ENCODE results near the gene SLC15A3.

SLC15A3 gene

GRCh38 chr11:60928563-60929001 lies 23.4 kb downstream of the SLC15A3 start:
- Histone ChIP-seq H3K9ac (ENCODE audit: low read depth, low read length, poor library complexity) (no peak overlapping the region), H3K18ac (ENCODE audit: low read length) (no peak overlapping the region), H2AK5ac (ENCODE audit: low read depth, low read length) (no peak overlapping the region), H2BK12ac (ENCODE audit: low read length) (no peak overlapping the region), H3K23ac (ENCODE audit: low read depth, low read length, poor library complexity) (no peak overlapping the region), H3K4me2 (ENCODE audit: insufficient read depth, low read length, poor library complexity, severe bottlenecking) (no peak overlapping the region), H3K4ac (ENCODE audit: low read length) (no peak overlapping the region), H4K8ac (ENCODE audit: low read depth, low read length) (no peak overlapping the region), H3K27me3 (ENCODE audit: control insufficient read depth in 3 of 3, insufficient read depth in 3 of 3, low read depth in 1 of 3, low read length in 3 of 3) (no peaks in the 10 kb centered on the region), H2BK120ac (ENCODE audit: low read depth, low read length) (no peak overlapping the region), H4K91ac (ENCODE audit: low read depth, low read length, poor library complexity) (no peak overlapping the region), H2AFZ (ENCODE audit: low read length) (no peak overlapping the region), H3K27ac (replicated peaks; ENCODE audit: low read length) (no peak overlapping the region), H2BK15ac (ENCODE audit: low read length) (no peak overlapping the region), H3K9me3 (replicated peaks in 1 of 2; ENCODE audit: control insufficient read depth in 2 of 2, insufficient read depth in 1 of 2, low read depth in 1 of 2, low read length in 2 of 2) (no peaks in the 10 kb centered on the region), H3K14ac (ENCODE audit: low read length) (no peak overlapping the region), H3K36me3 (replicated peaks in 1 of 2; ENCODE audit: control insufficient read depth in 2 of 2, insufficient read depth in 2 of 2, low read length in 2 of 2) (peaks cover 51 to 74% of the 10 kb centered on the region in 2 donors), H3K79me1 (ENCODE audit: low read depth, low read length) (peaks cover 11% of the 10 kb centered on the region), H2BK5ac (ENCODE audit: low read length) (no peak overlapping the region), H3K4me3 (ENCODE audit: low read length in 2 of 2) (no peak overlapping the region), H3K4me1 (ENCODE audit: control insufficient read depth in 2 of 2, insufficient read depth in 1 of 2, low read depth in 1 of 2, low read length in 2 of 2) (peaks cover 14 to 19% of the 10 kb centered on the region in 2 donors)
- no CpG with 5 or more reads among the region's 20 CpGs for WGBS, 2 donors (ENCODE audit: extremely low coverage in 2 of 2, insufficient read length in 2 of 2, insufficient replicate concordance in 1 of 2)
- no peak for DNase-seq (ENCODE audit: low spot score)

- Histone ChIP-seq H3K14ac (ENCODE audit: low read length) (no peak overlapping the region), H2AFZ (ENCODE audit: low read length) (no peak overlapping the region), H3K4me2 (ENCODE audit: insufficient read depth, low read length, poor library complexity, severe bottlenecking) (no peak overlapping the region), H2BK12ac (ENCODE audit: low read length) (no peak overlapping the region), H2BK5ac (ENCODE audit: low read length) (no peak overlapping the region), H3K23ac (ENCODE audit: low read depth, low read length, poor library complexity) (no peak overlapping the region), H3K36me3 (replicated peaks in 1 of 2; ENCODE audit: control insufficient read depth in 2 of 2, insufficient read depth in 2 of 2, low read length in 2 of 2) (peaks cover 50 to 73% of the 10 kb centered on the region in 2 donors), H3K4me3 (ENCODE audit: low read length in 2 of 2) (no peak overlapping the region), H2BK120ac (ENCODE audit: low read depth, low read length) (no peak overlapping the region), H3K27ac (replicated peaks; ENCODE audit: low read length) (no peak overlapping the region), H3K27me3 (ENCODE audit: control insufficient read depth in 3 of 3, insufficient read depth in 3 of 3, low read depth in 1 of 3, low read length in 3 of 3) (no peaks in the 10 kb centered on the region), H2BK15ac (ENCODE audit: low read length) (no peak overlapping the region), H2AK5ac (ENCODE audit: low read depth, low read length) (no peak overlapping the region), H3K79me1 (ENCODE audit: low read depth, low read length) (peaks cover 9% of the 10 kb centered on the region), H3K18ac (ENCODE audit: low read length) (no peak overlapping the region), H3K9ac (ENCODE audit: low read depth, low read length, poor library complexity) (no peak overlapping the region), H3K9me3 (replicated peaks in 1 of 2; ENCODE audit: control insufficient read depth in 2 of 2, insufficient read depth in 1 of 2, low read depth in 1 of 2, low read length in 2 of 2) (no peaks in the 10 kb centered on the region), H4K8ac (ENCODE audit: low read depth, low read length) (no peak overlapping the region), H3K4me1 (ENCODE audit: control insufficient read depth in 2 of 2, insufficient read depth in 1 of 2, low read depth in 1 of 2, low read length in 2 of 2) (peaks cover 12 to 16% of the 10 kb centered on the region in 2 donors), H3K4ac (ENCODE audit: low read length) (no peak overlapping the region), H4K91ac (ENCODE audit: low read depth, low read length, poor library complexity) (no peak overlapping the region)
- no CpG with 5 or more reads among the region's 16 CpGs for WGBS, 2 donors (ENCODE audit: extremely low coverage in 2 of 2, insufficient read length in 2 of 2, insufficient replicate concordance in 1 of 2)
- no peak for DNase-seq (ENCODE audit: low spot score)
Measured at GRCh38 chr11:60927600-60927999, 24.4 kb downstream of the SLC15A3 start.

- Histone ChIP-seq H4K91ac (ENCODE audit: low read depth, low read length, poor library complexity) (no peak overlapping the region), H3K4me3 (ENCODE audit: low read length in 2 of 2) (no peak overlapping the region), H3K18ac (ENCODE audit: low read length) (no peak overlapping the region), H2BK120ac (ENCODE audit: low read depth, low read length) (no peak overlapping the region), H3K27ac (replicated peaks; ENCODE audit: low read length) (no peak overlapping the region), H2AK5ac (ENCODE audit: low read depth, low read length) (no peak overlapping the region), H3K14ac (ENCODE audit: low read length) (no peak overlapping the region), H3K9me3 (replicated peaks in 1 of 2; ENCODE audit: control insufficient read depth in 2 of 2, insufficient read depth in 1 of 2, low read depth in 1 of 2, low read length in 2 of 2) (no peaks in the 10 kb centered on the region), H3K23ac (ENCODE audit: low read depth, low read length, poor library complexity) (peak overlapping the region; percentile 38), H3K9ac (ENCODE audit: low read depth, low read length, poor library complexity) (no peak overlapping the region), H3K79me1 (ENCODE audit: low read depth, low read length) (peaks cover 9% of the 10 kb centered on the region), H2BK15ac (ENCODE audit: low read length) (no peak overlapping the region), H2AFZ (ENCODE audit: low read length) (no peak overlapping the region), H3K4ac (ENCODE audit: low read length) (no peak overlapping the region), H3K4me1 (ENCODE audit: control insufficient read depth in 2 of 2, insufficient read depth in 1 of 2, low read depth in 1 of 2, low read length in 2 of 2) (peaks cover 11 to 15% of the 10 kb centered on the region in 2 donors), H4K8ac (ENCODE audit: low read depth, low read length) (no peak overlapping the region), H2BK5ac (ENCODE audit: low read length) (no peak overlapping the region), H3K4me2 (ENCODE audit: insufficient read depth, low read length, poor library complexity, severe bottlenecking) (no peak overlapping the region), H2BK12ac (ENCODE audit: low read length) (no peak overlapping the region), H3K27me3 (ENCODE audit: control insufficient read depth in 3 of 3, insufficient read depth in 3 of 3, low read depth in 1 of 3, low read length in 3 of 3) (no peaks in the 10 kb centered on the region), H3K36me3 (replicated peaks in 1 of 2; ENCODE audit: control insufficient read depth in 2 of 2, insufficient read depth in 2 of 2, low read length in 2 of 2) (peaks cover 54 to 73% of the 10 kb centered on the region in 2 donors)
- no CpG with 5 or more reads among the region's 8 CpGs for WGBS, 2 donors (ENCODE audit: extremely low coverage in 2 of 2, insufficient read length in 2 of 2, insufficient replicate concordance in 1 of 2)
- no peak for DNase-seq (ENCODE audit: low spot score)
Measured at GRCh38 chr11:60927061-60927592, 24.8 kb downstream of the SLC15A3 start.

GRCh38 chr11:60926500-60926899 lies 25.5 kb downstream of the SLC15A3 start:
- Histone ChIP-seq H2BK5ac (ENCODE audit: low read length) (no peak overlapping the region), H3K9me3 (replicated peaks in 1 of 2; ENCODE audit: control insufficient read depth in 2 of 2, insufficient read depth in 1 of 2, low read depth in 1 of 2, low read length in 2 of 2) (no peaks in the 10 kb centered on the region), H3K27me3 (ENCODE audit: control insufficient read depth in 3 of 3, insufficient read depth in 3 of 3, low read depth in 1 of 3, low read length in 3 of 3) (no peaks in the 10 kb centered on the region), H3K36me3 (replicated peaks in 1 of 2; ENCODE audit: control insufficient read depth in 2 of 2, insufficient read depth in 2 of 2, low read length in 2 of 2) (peaks cover 52 to 73% of the 10 kb centered on the region in 2 donors), H2AK5ac (ENCODE audit: low read depth, low read length) (no peak overlapping the region), H2BK120ac (ENCODE audit: low read depth, low read length) (no peak overlapping the region), H3K18ac (ENCODE audit: low read length) (no peak overlapping the region), H4K91ac (ENCODE audit: low read depth, low read length, poor library complexity) (no peak overlapping the region), H3K4me1 (ENCODE audit: control insufficient read depth in 2 of 2, insufficient read depth in 1 of 2, low read depth in 1 of 2, low read length in 2 of 2) (peaks cover 11 to 15% of the 10 kb centered on the region in 2 donors), H2BK15ac (ENCODE audit: low read length) (no peak overlapping the region), H3K4me2 (ENCODE audit: insufficient read depth, low read length, poor library complexity, severe bottlenecking) (no peak overlapping the region), H2BK12ac (ENCODE audit: low read length) (no peak overlapping the region), H3K4me3 (ENCODE audit: low read length in 2 of 2) (no peak overlapping the region), H3K14ac (ENCODE audit: low read length) (no peak overlapping the region), H4K8ac (ENCODE audit: low read depth, low read length) (peak overlapping the region; percentile 29), H3K27ac (replicated peaks; ENCODE audit: low read length) (no peak overlapping the region), H2AFZ (ENCODE audit: low read length) (no peak overlapping the region), H3K23ac (ENCODE audit: low read depth, low read length, poor library complexity) (no peak overlapping the region), H3K9ac (ENCODE audit: low read depth, low read length, poor library complexity) (no peak overlapping the region), H3K4ac (ENCODE audit: low read length) (no peak overlapping the region), H3K79me1 (ENCODE audit: low read depth, low read length) (peaks cover 9% of the 10 kb centered on the region)
- WGBS, 2 donors (ENCODE audit: extremely low coverage in 2 of 2, insufficient read length in 2 of 2, insufficient replicate concordance in 1 of 2): no CpG with 5 or more reads among the region's 8 CpGs
- DNase-seq (ENCODE audit: low spot score): no peak

Data from neuronal stem cell (in vitro differentiated cells).